Astrocyte (in vitro differentiated cells and primary cell): ENCODE data around the gene WWTR1. TPM values are rescaled to one million over a fixed set of nuclear protein-coding genes. Genes with fewer than 3 reads are reported as not detected.

Experiments
- DNase-seq: peaks from one replicate; pipeline ENCODE4 v3.0.0-alpha.2; 2010; ENCODE audit warnings: low read depth
- FAIRE-seq: peaks from 2 replicates; lab custom pipeline; 2011; peaks lifted over from hg19 to GRCh38; lab: Jason Lieb, UNC
- H2AFZ ChIP-seq: 2 replicates; pipeline ENCODE4 v1.6.0; 2012; ENCODE audit warnings: low read depth, low read length, inconsistent platforms
- H3K27ac ChIP-seq: 2 replicates; pipeline ENCODE4 v1.5.1; 2011; ENCODE audit warnings: low read depth, low read length, inconsistent platforms
- H3K27me3 ChIP-seq: 2 replicates; pipeline ENCODE4 v1.6.0; 2011; ENCODE audit warnings: low read length, inconsistent platforms; ENCODE audit not compliant: insufficient read depth
- H3K36me3 ChIP-seq: 2 replicates; pipeline ENCODE4 v1.5.1; 2011; ENCODE audit warnings: low read length, inconsistent platforms; ENCODE audit not compliant: insufficient read depth
- H3K4me1 ChIP-seq: 2 replicates; pipeline ENCODE4 v1.5.1; 2011; ENCODE audit warnings: low read length, inconsistent platforms; ENCODE audit not compliant: insufficient read depth
- H3K4me2 ChIP-seq: 2 replicates; pipeline ENCODE4 v1.6.0; 2012; ENCODE audit warnings: low read length, inconsistent platforms
- H3K4me3 ChIP-seq: 2 replicates; pipeline ENCODE4 v1.5.1; 2011; ENCODE audit warnings: low read depth, mild to moderate bottlenecking, low read length, inconsistent platforms; ENCODE audit not compliant: insufficient read depth
- H3K79me2 ChIP-seq: 2 replicates; pipeline ENCODE4 v1.6.0; 2012; ENCODE audit warnings: mild to moderate bottlenecking, low read length, inconsistent platforms; ENCODE audit not compliant: insufficient read depth
- H3K9ac ChIP-seq: 2 replicates; pipeline ENCODE4 v1.6.0; 2012; ENCODE audit warnings: mild to moderate bottlenecking, low read length, inconsistent platforms
- H3K9me3 ChIP-seq: 2 replicates; pipeline ENCODE4 v1.5.1; 2012; ENCODE audit warnings: low read depth, mild to moderate bottlenecking, low read length, inconsistent platforms; ENCODE audit not compliant: insufficient read depth
- H4K20me1 ChIP-seq: 2 replicates; pipeline ENCODE4 v1.6.0; 2012; ENCODE audit warnings: low read length, inconsistent platforms; ENCODE audit not compliant: insufficient read depth
- H3K27ac Mint-ChIP-seq: one replicate; pipeline ENCODE4 v1.8.0; 2021; ENCODE audit warnings: mild to moderate bottlenecking, mixed read lengths; ENCODE audit not compliant: unreplicated experiment
- H3K27me3 Mint-ChIP-seq: one replicate; pipeline ENCODE4 v1.8.0; 2021; ENCODE audit warnings: low read depth, mixed read lengths; ENCODE audit not compliant: unreplicated experiment
- H3K36me3 Mint-ChIP-seq: one replicate; pipeline ENCODE4 v1.8.0; 2021; ENCODE audit warnings: low read depth, mixed read lengths; ENCODE audit not compliant: unreplicated experiment
- H3K4me1 Mint-ChIP-seq: one replicate; pipeline ENCODE4 v1.8.0; 2021; ENCODE audit warnings: low read depth, mixed read lengths; ENCODE audit not compliant: unreplicated experiment
- H3K4me3 Mint-ChIP-seq: one replicate; pipeline ENCODE4 v1.8.0; 2021; ENCODE audit warnings: mild to moderate bottlenecking, moderate library complexity, mixed read lengths; ENCODE audit not compliant: unreplicated experiment
- H3K9me3 Mint-ChIP-seq: one replicate; pipeline ENCODE4 v1.8.0; 2021; ENCODE audit warnings: mild to moderate bottlenecking, mixed read lengths; ENCODE audit not compliant: unreplicated experiment
- EZH2 ChIP-seq: IDR thresholded peaks from 2 replicates; pipeline ENCODE4 v1.6.1; 2012; ENCODE audit warnings: mild to moderate bottlenecking, low read length, inconsistent platforms; ENCODE audit not compliant: insufficient read depth
- total RNA-seq: library from RNA; stranded (reverse); gene quantifications from 2 replicates; pipeline ENCODE4 v1.2.1, GENCODE V29; 2021
- TF ChIP-seq, protein P1 (sequence below): IDR thresholded peaks from 2 replicates; pipeline ENCODE4 v1.5.1; 2011; ENCODE audit warnings: low read depth, mild to moderate bottlenecking, inconsistent platforms, low read length, moderate library complexity; ENCODE audit not compliant: insufficient read depth

Gene WWTR1
- total RNA-seq, 1 donor from 2014 or later: 94.3 TPM

DNA sequence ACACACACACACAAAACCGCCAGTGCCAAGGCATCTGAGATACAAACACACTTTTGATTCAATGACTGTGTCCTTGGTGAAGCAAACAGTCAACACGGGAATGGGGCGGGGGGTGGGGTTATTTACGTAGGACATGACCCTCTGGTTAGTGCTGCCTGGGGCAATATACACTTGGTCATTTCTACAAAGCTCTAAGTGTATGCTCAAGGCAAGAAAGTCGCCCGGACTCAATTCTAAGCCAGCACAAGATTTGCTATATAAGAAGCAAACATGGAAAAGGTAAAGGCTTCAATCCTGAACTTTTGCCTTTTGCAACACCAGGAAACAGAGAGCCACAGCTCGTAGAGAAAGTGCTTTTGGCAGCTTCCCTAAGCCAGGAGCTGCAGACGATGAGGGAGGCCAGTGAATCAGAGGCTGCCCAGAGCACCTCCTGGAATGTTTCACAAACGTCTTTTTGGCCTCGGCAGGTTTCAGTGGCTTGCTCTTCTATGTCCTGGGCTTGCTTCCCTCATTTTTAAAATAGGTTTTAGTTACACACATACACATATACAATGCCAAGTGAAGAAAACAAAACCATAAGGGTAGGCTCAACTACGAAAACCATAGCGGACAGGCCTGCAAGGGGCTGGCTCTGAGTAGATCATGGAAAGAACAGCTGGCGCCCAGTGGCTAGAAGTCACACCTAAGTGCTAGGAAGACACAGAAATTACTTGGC lies 109.7 kb downstream of the WWTR1 start:
- FAIRE-seq: peak; percentile 71
- H3K36me3 Mint-ChIP-seq: peaks cover 13% of the 10 kb centered on the region

DNA sequence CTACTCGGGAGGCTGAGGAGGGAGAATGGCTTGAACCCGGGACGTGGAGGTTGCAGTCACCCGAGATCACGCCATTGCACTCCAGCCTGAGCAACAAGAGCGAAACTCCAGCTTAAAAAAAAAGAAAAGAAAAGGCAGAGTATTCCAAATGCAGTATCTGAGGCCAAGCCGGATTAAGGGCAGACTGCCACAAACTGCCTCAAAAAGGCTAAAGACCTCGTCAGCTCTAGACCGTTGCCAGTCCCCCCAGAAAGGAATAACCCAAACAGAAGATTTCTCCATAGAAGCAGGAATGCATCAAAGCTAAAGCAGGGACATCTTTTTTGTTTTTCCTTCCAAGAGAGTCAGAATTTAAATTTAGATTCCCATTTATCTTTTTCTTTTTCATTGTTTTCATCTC lies 110.4 kb downstream of the WWTR1 start:
- Mint-ChIP-seq H3K27me3 (no peaks in the 10 kb centered on the region), H3K36me3 (peaks cover 13% of the 10 kb centered on the region), H3K4me1 (peaks cover 47% of the 10 kb centered on the region), H3K4me3 (no peak overlapping the region), H3K9me3 (no peaks in the 10 kb centered on the region), H3K27ac (peak overlapping the region; percentile 94)
- H3K79me2 ChIP-seq: peaks cover 81% of the 10 kb centered on the region
- no peak overlapping the region for H3K4me3 ChIP-seq
- H3K4me1 ChIP-seq: peaks cover 37% of the 10 kb centered on the region
- no peaks in the 10 kb centered on the region for H4K20me1 ChIP-seq
- H3K4me2 ChIP-seq: peak overlapping the region; percentile 75
- H3K9me3 ChIP-seq: no peaks in the 10 kb centered on the region
- peak; percentile 86 for DNase-seq
- peaks cover 7% of the 10 kb centered on the region for H3K36me3 ChIP-seq
- no peaks in the 10 kb centered on the region for H3K27me3 ChIP-seq
- no peak for TF ChIP-seq EZH2
- TF ChIP-seq, protein P1, sequence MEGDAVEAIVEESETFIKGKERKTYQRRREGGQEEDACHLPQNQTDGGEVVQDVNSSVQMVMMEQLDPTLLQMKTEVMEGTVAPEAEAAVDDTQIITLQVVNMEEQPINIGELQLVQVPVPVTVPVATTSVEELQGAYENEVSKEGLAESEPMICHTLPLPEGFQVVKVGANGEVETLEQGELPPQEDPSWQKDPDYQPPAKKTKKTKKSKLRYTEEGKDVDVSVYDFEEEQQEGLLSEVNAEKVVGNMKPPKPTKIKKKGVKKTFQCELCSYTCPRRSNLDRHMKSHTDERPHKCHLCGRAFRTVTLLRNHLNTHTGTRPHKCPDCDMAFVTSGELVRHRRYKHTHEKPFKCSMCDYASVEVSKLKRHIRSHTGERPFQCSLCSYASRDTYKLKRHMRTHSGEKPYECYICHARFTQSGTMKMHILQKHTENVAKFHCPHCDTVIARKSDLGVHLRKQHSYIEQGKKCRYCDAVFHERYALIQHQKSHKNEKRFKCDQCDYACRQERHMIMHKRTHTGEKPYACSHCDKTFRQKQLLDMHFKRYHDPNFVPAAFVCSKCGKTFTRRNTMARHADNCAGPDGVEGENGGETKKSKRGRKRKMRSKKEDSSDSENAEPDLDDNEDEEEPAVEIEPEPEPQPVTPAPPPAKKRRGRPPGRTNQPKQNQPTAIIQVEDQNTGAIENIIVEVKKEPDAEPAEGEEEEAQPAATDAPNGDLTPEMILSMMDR: no peak
- FAIRE-seq: no peak
- no peak overlapping the region for H2AFZ ChIP-seq
- peak overlapping the region; percentile 90 for H3K27ac ChIP-seq
- H3K9ac ChIP-seq: peak overlapping the region; percentile 69

More for the DNA sequence above, 109.7 kb downstream of the WWTR1 start:
- Mint-ChIP-seq H3K27me3 (no peaks in the 10 kb centered on the region), H3K4me1 (peaks cover 47% of the 10 kb centered on the region), H3K27ac (peak overlapping the region; percentile 94), H3K4me3 (no peak overlapping the region), H3K9me3 (no peaks in the 10 kb centered on the region)
- Histone ChIP-seq H3K27me3 (no peaks in the 10 kb centered on the region), H4K20me1 (no peaks in the 10 kb centered on the region), H3K4me1 (peaks cover 35% of the 10 kb centered on the region), H3K4me2 (peak overlapping the region; percentile 75), H3K4me3 (peak overlapping the region; percentile 17), H3K79me2 (peaks cover 81% of the 10 kb centered on the region), H3K36me3 (peaks cover 11% of the 10 kb centered on the region), H3K9ac (peak overlapping the region; percentile 69), H3K9me3 (no peaks in the 10 kb centered on the region), H3K27ac (peak overlapping the region; percentile 90), H2AFZ (no peak overlapping the region)
- DNase-seq: peak; percentile 95
- TF ChIP-seq EZH2: no peak
- TF ChIP-seq, protein P1: no peak

DNA sequence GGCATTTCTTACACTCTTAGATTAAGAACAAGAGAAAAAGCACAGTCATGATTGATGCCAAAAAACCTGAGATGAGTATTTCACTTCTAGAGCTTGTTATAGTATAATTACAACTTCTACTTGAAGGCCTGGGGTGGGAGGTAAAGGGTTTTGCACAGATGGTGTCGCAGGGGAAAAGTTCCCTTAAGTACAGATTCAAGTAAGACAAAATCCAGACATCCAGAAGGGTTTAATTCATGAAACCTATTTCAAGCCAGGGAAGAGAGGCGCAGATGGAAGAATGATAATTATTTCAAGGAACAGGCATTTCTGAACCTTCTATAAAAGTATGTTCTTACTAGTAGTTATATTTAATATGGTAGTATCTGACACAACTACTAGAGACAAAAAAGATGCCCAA lies 112.8 kb downstream of the WWTR1 start:
- Mint-ChIP-seq H3K4me1 (peaks cover 62% of the 10 kb centered on the region), H3K4me3 (no peak overlapping the region), H3K36me3 (peaks cover 24% of the 10 kb centered on the region), H3K27me3 (no peaks in the 10 kb centered on the region), H3K9me3 (no peaks in the 10 kb centered on the region), H3K27ac (peak overlapping the region; percentile 20)
- H3K9ac ChIP-seq: no peak overlapping the region
- H2AFZ ChIP-seq: no peak overlapping the region
- TF ChIP-seq EZH2: no peak
- TF ChIP-seq, protein P1: no peak
- no peaks in the 10 kb centered on the region for H3K9me3 ChIP-seq
- no peak overlapping the region for H3K4me2 ChIP-seq
- H3K36me3 ChIP-seq: peaks cover 13% of the 10 kb centered on the region
- H3K4me3 ChIP-seq: no peak overlapping the region
- FAIRE-seq (no peak), DNase-seq (no peak)
- peaks cover 69% of the 10 kb centered on the region for H3K79me2 ChIP-seq
- no peaks in the 10 kb centered on the region for H3K27me3 ChIP-seq
- H3K4me1 ChIP-seq: peaks cover 60% of the 10 kb centered on the region
- H3K27ac ChIP-seq: no peak overlapping the region
- H4K20me1 ChIP-seq: no peaks in the 10 kb centered on the region
